DOHH2 (cell line): ENCODE results near the gene NFKBIE.

Experiments
- H3F3A ChIP-seq: fragments of 200-600 bp; sonication (generic), shearing (Covaris generic); 2 replicates; pipeline ENCODE4 v1.6.0; 2016; ENCODE audit warnings: antibody characterized with exemption, mild to moderate bottlenecking; ENCODE audit not compliant: control insufficient read depth, insufficient read depth
- H3K27ac ChIP-seq: fragments of 200-600 bp; sonication (generic); 2 replicates; pipeline ENCODE4 v1.5.1; 2014; ENCODE audit warnings: low read depth, mild to moderate bottlenecking, low read length, moderate library complexity
- H3K27me3 ChIP-seq: fragments of 200-600 bp; sonication (generic); 2 replicates; pipeline ENCODE4 v1.6.1; 2014; ENCODE audit warnings: mild to moderate bottlenecking, low read length, mixed read lengths; ENCODE audit not compliant: control insufficient read depth
- H3K36me3 ChIP-seq: fragments of 200-600 bp; sonication (generic); 2 replicates; pipeline ENCODE4 v1.6.1; 2014; ENCODE audit warnings: mild to moderate bottlenecking, low read length, moderate library complexity, mixed read lengths; ENCODE audit not compliant: control insufficient read depth
- H3K4me1 ChIP-seq: fragments of 200-600 bp; sonication (generic); 2 replicates; pipeline ENCODE4 v1.6.1; 2014; ENCODE audit warnings: mild to moderate bottlenecking, low read length, mixed read lengths; ENCODE audit not compliant: control insufficient read depth
- H3K4me2 ChIP-seq: fragments of 200-600 bp; sonication (generic); 2 replicates; pipeline ENCODE4 v1.6.0; 2014; ENCODE audit warnings: mild to moderate bottlenecking, low read length, moderate library complexity
- H3K4me3 ChIP-seq: fragments of 200-600 bp; sonication (generic); 2 replicates; pipeline ENCODE4 v1.5.1; 2014; ENCODE audit warnings: mild to moderate bottlenecking, low read length, mixed read lengths
- H3K79me2 ChIP-seq: fragments of 200-600 bp; sonication (generic); 2 replicates; pipeline ENCODE4 v1.6.1; 2014; ENCODE audit warnings: mild to moderate bottlenecking, low read length, mixed read lengths; ENCODE audit not compliant: control insufficient read depth
- H3K9me2 ChIP-seq: fragments of 200-600 bp; sonication (generic); replicated peaks from 2 replicates; pipeline ENCODE4 v1.6.1; 2014; ENCODE audit warnings: mild to moderate bottlenecking, low read length, mixed read lengths; ENCODE audit not compliant: control insufficient read depth
- H3K9me3 ChIP-seq: fragments of 200-600 bp; sonication (generic); 2 replicates; pipeline ENCODE4 v1.6.1; 2014; ENCODE audit warnings: antibody characterized with exemption, low read length, mixed read lengths; ENCODE audit not compliant: control insufficient read depth, insufficient read depth
- H4K20me1 ChIP-seq: fragments of 200-600 bp; sonication (generic); 2 replicates; pipeline ENCODE4 v1.6.0; 2014; ENCODE audit warnings: low read depth, mild to moderate bottlenecking, antibody characterized with exemption, low read length, moderate library complexity; ENCODE audit not compliant: control insufficient read depth, insufficient read depth
- EZH2phosphoT487 ChIP-seq: fragments of 200-600 bp; sonication (generic); IDR thresholded peaks from 2 replicates; pipeline ENCODE4 v1.6.1; 2017; ENCODE audit warnings: borderline replicate concordance, mild to moderate bottlenecking, antibody characterized with exemption, low read length, moderate library complexity, mixed read lengths
- TF ChIP-seq, protein P1 (sequence below): fragments of 200-600 bp; sonication (generic); IDR thresholded peaks from one replicate; pipeline ENCODE4 v1.5.1; 2014; ENCODE audit warnings: antibody characterized with exemption, mild to moderate bottlenecking, low read depth, low read length; ENCODE audit not compliant: poor library complexity, severe bottlenecking

The NFKBIE gene

DNA sequence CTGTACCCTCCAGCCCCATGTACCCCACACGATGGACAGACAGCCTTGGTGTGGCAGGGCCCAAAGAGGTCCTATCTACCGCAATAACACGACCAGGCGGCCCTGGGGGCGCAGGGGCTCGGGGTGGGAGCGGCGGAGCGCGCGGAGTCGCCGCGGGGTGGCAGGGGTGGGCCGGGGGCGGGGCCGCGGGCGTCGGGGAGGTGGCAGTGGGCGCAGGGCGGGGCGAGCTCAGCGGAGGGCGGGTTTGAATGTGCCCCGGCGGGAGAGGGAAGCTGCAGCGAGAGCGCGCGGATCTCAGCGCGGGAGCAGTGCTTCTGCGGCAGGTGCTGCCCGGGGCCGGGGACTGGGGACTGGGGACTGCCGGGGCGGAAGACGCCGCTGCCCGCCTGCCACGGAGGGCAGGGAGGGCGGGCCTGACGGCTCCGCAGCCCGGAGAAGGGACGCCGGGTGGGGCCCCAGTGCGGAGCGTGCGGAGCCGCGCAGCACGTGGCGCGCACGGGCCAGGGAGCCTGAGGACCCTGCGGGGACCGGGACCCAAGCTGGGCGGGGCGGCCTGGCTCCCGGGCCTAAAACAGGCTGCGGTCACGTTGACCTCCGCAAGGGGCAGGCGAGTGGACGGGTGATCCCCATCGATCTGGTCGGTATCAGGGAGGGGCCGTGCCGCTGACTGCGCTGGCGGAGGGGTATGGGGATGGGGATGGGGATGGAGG is 41.9 kb downstream of the NFKBIE start, which contains the start of gene SLC29A1:
SLC29A1 (plus strand) TSS at position 277 of the 710 bp plus-strand sequence. CDS start 3,719 bp downstream, outside the sequence.
- H3K27ac ChIP-seq, result peak within 1 kb of the TSS; percentile 72

DNA sequence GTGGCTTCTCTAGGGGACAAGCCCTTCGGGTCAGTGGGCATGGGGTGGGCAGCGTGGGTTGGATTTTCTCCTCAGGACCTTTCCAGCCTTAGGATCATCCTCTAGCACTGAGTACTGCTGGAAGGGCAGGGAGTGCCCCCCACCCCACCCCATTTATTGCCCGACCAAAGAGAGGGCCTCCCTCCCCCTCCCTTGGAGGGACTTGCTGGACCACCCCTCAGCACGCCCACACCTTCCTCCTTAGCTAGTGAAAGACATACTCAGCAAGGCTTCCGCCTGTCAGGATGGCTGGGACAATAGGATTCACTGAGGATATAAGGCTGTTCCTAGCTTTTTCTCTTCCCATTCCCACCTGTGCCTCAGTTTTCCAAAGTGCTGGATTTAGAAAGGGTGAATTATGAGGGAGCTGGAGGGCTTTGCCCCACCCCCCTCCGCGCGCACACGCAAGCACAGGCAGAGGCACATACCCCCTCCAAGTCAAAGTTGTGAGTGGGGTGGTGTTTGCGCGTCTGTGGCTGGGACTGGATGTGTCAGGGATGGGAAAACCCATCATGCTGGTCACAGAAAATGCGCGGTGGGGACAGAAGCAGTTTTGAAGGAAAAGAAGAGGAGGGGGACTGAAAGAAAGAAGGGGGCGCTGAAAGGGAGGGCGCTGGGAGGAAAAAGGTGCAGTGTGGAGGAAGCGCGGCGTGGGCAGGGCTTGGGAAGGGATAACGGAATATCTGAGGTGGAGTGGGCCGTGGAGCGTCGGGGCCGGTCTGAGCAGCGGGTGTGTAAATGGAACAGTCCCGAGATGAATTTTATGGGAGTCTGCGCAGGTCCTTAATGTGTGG is 42.6 kb downstream of the NFKBIE start:
- Histone ChIP-seq H3F3A (peaks cover 22% of the 10 kb centered on the region), H3K36me3 (peaks cover 27% of the 10 kb centered on the region), H4K20me1 (peaks cover 12% of the 10 kb centered on the region; the same call in 1 of the 2 replicates), H3K79me2 (peaks cover 41% of the 10 kb centered on the region), H3K9me2 (no peaks in the 10 kb centered on the region), H3K4me3 (peak overlapping the region; percentile 87), H3K27me3 (no peaks in the 10 kb centered on the region), H3K27ac (peak overlapping the region; percentile 11; the same call in 1 of the 2 replicates), H3K9me3 (no peaks in the 10 kb centered on the region), H3K4me2 (peak overlapping the region; percentile 96), H3K4me1 (peaks cover 73% of the 10 kb centered on the region)
- no peak for TF ChIP-seq EZH2phosphoT487
- TF ChIP-seq, protein P1, sequence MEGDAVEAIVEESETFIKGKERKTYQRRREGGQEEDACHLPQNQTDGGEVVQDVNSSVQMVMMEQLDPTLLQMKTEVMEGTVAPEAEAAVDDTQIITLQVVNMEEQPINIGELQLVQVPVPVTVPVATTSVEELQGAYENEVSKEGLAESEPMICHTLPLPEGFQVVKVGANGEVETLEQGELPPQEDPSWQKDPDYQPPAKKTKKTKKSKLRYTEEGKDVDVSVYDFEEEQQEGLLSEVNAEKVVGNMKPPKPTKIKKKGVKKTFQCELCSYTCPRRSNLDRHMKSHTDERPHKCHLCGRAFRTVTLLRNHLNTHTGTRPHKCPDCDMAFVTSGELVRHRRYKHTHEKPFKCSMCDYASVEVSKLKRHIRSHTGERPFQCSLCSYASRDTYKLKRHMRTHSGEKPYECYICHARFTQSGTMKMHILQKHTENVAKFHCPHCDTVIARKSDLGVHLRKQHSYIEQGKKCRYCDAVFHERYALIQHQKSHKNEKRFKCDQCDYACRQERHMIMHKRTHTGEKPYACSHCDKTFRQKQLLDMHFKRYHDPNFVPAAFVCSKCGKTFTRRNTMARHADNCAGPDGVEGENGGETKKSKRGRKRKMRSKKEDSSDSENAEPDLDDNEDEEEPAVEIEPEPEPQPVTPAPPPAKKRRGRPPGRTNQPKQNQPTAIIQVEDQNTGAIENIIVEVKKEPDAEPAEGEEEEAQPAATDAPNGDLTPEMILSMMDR, result no peak

More for the DNA sequence above, 41.9 kb downstream of the NFKBIE start, which contains the start of gene SLC29A1:
- peaks cover 17% of the 10 kb centered on the region for H3F3A ChIP-seq
- H3K4me1 ChIP-seq, result peaks cover 65% of the 10 kb centered on the region
- no peaks in the 10 kb centered on the region for H3K9me3 ChIP-seq
- H3K4me2 ChIP-seq, result peak within 1 kb of the TSS; percentile 96
- H4K20me1 ChIP-seq, result peaks cover 12% of the 10 kb centered on the region; the same call in 1 of the 2 replicates
- H3K27me3 ChIP-seq, result no peaks in the 10 kb centered on the region
- H3K79me2 ChIP-seq, result peaks cover 49% of the 10 kb centered on the region
- no peaks in the 10 kb centered on the region for H3K9me2 ChIP-seq
- H3K4me3 ChIP-seq, result peak within 1 kb of the TSS; percentile 87
- TF ChIP-seq, protein P1, result no peak
- TF ChIP-seq EZH2phosphoT487, result no peak
- peaks cover 35% of the 10 kb centered on the region for H3K36me3 ChIP-seq

DNA sequence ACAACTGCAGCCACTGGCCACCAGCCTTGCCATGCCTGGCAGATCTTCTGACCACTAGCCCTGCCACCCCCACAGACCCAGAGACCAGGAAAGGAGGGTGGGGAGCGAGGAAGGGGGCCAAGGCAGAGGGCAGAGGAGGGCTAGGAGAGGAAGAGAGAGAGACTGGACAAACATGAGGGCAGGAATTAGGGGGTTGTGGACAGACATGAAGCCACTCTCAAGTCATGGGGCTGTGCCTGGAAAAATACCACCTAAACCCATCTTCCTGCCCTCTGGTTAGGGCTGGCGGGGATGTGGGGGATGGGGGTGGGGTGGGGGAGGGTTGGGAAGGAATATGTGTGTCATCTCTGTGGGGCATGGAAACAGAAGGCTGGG is 43.4 kb downstream of the NFKBIE start:
- Histone ChIP-seq H3K27me3 (no peaks in the 10 kb centered on the region), H3K4me3 (no peak overlapping the region), H3K9me3 (no peaks in the 10 kb centered on the region), H3K4me2 (peak overlapping the region; percentile 19), H4K20me1 (peaks cover 12% of the 10 kb centered on the region; the same call in 1 of the 2 replicates), H3K4me1 (peaks cover 79% of the 10 kb centered on the region), H3K27ac (no peak overlapping the region), H3K79me2 (peaks cover 34% of the 10 kb centered on the region), H3K9me2 (no peaks in the 10 kb centered on the region), H3F3A (peaks cover 22% of the 10 kb centered on the region), H3K36me3 (peaks cover 20% of the 10 kb centered on the region)
- TF ChIP-seq, protein P1, result no peak
- no peak for TF ChIP-seq EZH2phosphoT487
